Stimulated activated CD4-positive, alpha-beta T cell treated with anti-CD3 and anti-CD28 coated beads, Interleukin-12 subunit alpha, Interleukin-12 subunit beta, amount 100 ng/mL, for 48 hours (primary cell): ENCODE measurements around the gene DDOST.

Source experiments
- DNase-seq, 3 donors: peaks; one replicate each; pipeline ENCODE4 v3.0.0-alpha.2; 2020; ENCODE audit warnings: low read depth in 2 of 3, low spot score in 1 of 3

DDOST gene

GRCh38 chr1:20661207-20662109, at the start of gene DDOST:
TSS of gene DDOST (minus strand) at chr1:20661369. CDS start at chr1:20661350, 19 bp downstream.
- peak; percentile 87 to 95 (median 94) for DNase-seq

- no peak for DNase-seq
Observed at GRCh38 chr1:20710469-20711284, 49.5 kb upstream of the DDOST start.

GRCh38 chr1:20709868-20710267, 48.7 kb upstream of the DDOST start:
- no peak for DNase-seq

GRCh38 chr1:20708891-20709290, 47.7 kb upstream of the DDOST start:
- DNase-seq, result no peak

- DNase-seq, result no peak
Observed at GRCh38 chr1:20708057-20708456, 46.9 kb upstream of the DDOST start.

- no peak for DNase-seq
Observed at GRCh38 chr1:20706841-20707240, 45.7 kb upstream of the DDOST start.

GRCh38 chr1:20705203-20705755, 44.1 kb upstream of the DDOST start:
- DNase-seq, result no peak

- DNase-seq, result no peak
Observed at GRCh38 chr1:20704390-20705202, 43.4 kb upstream of the DDOST start.

- DNase-seq, result no peak
Observed at GRCh38 chr1:20703124-20703756, 42.1 kb upstream of the DDOST start.

- no peak for DNase-seq
Observed at GRCh38 chr1:20702416-20702815, 41.2 kb upstream of the DDOST start.

GRCh38 chr1:20701847-20702246, 40.7 kb upstream of the DDOST start:
- DNase-seq, result no peak

GRCh38 chr1:20701446-20701845, 40.3 kb upstream of the DDOST start:
- DNase-seq, result no peak

GRCh38 chr1:20700636-20701215, 39.6 kb upstream of the DDOST start:
- no peak for DNase-seq

- no peak for DNase-seq
Observed at GRCh38 chr1:20699558-20699957, 38.4 kb upstream of the DDOST start.

- DNase-seq, result no peak
Observed at GRCh38 chr1:20698195-20698910, 37.2 kb upstream of the DDOST start.

GRCh38 chr1:20697563-20697962, 36.4 kb upstream of the DDOST start:
- DNase-seq, result no peak

- DNase-seq, result peak; percentile 63 to 71 (median 67)
Observed at GRCh38 chr1:20696397-20697333, 35.5 kb upstream of the DDOST start.

GRCh38 chr1:20695515-20695914, 34.3 kb upstream of the DDOST start:
- no peak for DNase-seq
